Measurements from ENCODE around the gene SLC25A36.

DNA sequence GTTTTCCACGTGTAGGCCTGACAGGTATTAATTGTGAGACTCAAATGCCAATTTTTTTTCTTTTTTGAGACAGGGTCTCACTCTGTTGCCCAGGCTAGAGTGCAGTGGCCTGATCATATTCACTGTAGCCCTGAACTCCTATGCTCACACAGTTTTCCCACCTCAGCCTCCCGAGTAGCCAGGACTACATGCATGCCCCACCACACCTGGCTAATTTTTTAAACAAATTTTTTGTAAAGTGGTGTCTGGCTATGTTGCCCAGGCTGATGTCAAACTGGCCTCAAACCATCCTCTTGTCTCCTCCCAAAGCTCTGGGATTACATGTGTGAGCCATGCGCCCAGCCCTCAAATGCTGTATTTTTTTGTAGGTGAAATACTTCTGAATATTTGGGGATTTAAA is 14.0 kb downstream of the SLC25A36 start:
- TF ChIP-seq CTCF (IDR thresholded peaks at IDR 0.05 in 8 of 11, conservative IDR thresholded peaks at IDR 0.05 in 3 of 11) (no peak), POLR2A (IDR thresholded peaks at IDR 0.05) (no peak)

All from spleen (tissue), 7 donors.